Measurements from ENCODE around the gene PSEN1.

PSEN1 gene

GRCh38 chr14:73172500-73172899 lies 36.2 kb downstream of the PSEN1 start:
- TF ChIP-seq GABPA (IDR thresholded peaks at IDR 0.05; ENCODE audit: low read depth) (no peak), POLR2AphosphoS5 (IDR thresholded peaks at IDR 0.05; ENCODE audit: low read depth) (no peak), SPI1 (IDR thresholded peaks at IDR 0.05; ENCODE audit: borderline replicate concordance, low read depth) (no peak)
- TF ChIP-seq, protein P1, sequence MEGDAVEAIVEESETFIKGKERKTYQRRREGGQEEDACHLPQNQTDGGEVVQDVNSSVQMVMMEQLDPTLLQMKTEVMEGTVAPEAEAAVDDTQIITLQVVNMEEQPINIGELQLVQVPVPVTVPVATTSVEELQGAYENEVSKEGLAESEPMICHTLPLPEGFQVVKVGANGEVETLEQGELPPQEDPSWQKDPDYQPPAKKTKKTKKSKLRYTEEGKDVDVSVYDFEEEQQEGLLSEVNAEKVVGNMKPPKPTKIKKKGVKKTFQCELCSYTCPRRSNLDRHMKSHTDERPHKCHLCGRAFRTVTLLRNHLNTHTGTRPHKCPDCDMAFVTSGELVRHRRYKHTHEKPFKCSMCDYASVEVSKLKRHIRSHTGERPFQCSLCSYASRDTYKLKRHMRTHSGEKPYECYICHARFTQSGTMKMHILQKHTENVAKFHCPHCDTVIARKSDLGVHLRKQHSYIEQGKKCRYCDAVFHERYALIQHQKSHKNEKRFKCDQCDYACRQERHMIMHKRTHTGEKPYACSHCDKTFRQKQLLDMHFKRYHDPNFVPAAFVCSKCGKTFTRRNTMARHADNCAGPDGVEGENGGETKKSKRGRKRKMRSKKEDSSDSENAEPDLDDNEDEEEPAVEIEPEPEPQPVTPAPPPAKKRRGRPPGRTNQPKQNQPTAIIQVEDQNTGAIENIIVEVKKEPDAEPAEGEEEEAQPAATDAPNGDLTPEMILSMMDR (IDR thresholded peaks at IDR 0.05; ENCODE audit: insufficient read depth, low read length), result no peak
- TF ChIP-seq, protein P2, sequence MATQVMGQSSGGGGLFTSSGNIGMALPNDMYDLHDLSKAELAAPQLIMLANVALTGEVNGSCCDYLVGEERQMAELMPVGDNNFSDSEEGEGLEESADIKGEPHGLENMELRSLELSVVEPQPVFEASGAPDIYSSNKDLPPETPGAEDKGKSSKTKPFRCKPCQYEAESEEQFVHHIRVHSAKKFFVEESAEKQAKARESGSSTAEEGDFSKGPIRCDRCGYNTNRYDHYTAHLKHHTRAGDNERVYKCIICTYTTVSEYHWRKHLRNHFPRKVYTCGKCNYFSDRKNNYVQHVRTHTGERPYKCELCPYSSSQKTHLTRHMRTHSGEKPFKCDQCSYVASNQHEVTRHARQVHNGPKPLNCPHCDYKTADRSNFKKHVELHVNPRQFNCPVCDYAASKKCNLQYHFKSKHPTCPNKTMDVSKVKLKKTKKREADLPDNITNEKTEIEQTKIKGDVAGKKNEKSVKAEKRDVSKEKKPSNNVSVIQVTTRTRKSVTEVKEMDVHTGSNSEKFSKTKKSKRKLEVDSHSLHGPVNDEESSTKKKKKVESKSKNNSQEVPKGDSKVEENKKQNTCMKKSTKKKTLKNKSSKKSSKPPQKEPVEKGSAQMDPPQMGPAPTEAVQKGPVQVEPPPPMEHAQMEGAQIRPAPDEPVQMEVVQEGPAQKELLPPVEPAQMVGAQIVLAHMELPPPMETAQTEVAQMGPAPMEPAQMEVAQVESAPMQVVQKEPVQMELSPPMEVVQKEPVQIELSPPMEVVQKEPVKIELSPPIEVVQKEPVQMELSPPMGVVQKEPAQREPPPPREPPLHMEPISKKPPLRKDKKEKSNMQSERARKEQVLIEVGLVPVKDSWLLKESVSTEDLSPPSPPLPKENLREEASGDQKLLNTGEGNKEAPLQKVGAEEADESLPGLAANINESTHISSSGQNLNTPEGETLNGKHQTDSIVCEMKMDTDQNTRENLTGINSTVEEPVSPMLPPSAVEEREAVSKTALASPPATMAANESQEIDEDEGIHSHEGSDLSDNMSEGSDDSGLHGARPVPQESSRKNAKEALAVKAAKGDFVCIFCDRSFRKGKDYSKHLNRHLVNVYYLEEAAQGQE (IDR thresholded peaks at IDR 0.05; ENCODE audit: insufficient replicate concordance, low read depth), result no peak
- DNase-seq (ENCODE audit: low read depth in 1 of 2, low spot score in 1 of 2), result no peak
- H3K27me3 ChIP-seq (ENCODE audit: insufficient read depth, poor library complexity, severe bottlenecking), result no peaks in the 10 kb centered on the region
- H3K27ac ChIP-seq (replicated peaks), result no peak overlapping the region
- no peak overlapping the region for H3K4me3 ChIP-seq (replicated peaks; ENCODE audit: insufficient read depth, low read length)

GRCh38 chr14:73173092-73173735 lies 36.9 kb downstream of the PSEN1 start:
- Histone ChIP-seq H3K27ac (replicated peaks) (no peak overlapping the region), H3K27me3 (ENCODE audit: insufficient read depth, poor library complexity, severe bottlenecking) (no peaks in the 10 kb centered on the region), H3K4me3 (replicated peaks; ENCODE audit: insufficient read depth, low read length) (no peak overlapping the region)
- TF ChIP-seq SPI1 (IDR thresholded peaks at IDR 0.05; ENCODE audit: borderline replicate concordance, low read depth), result no peak
- TF ChIP-seq GABPA (IDR thresholded peaks at IDR 0.05; ENCODE audit: low read depth), result no peak
- TF ChIP-seq, protein P2 (IDR thresholded peaks at IDR 0.05; ENCODE audit: insufficient replicate concordance, low read depth), result no peak
- TF ChIP-seq POLR2AphosphoS5 (IDR thresholded peaks at IDR 0.05; ENCODE audit: low read depth), result no peak
- TF ChIP-seq, protein P1 (IDR thresholded peaks at IDR 0.05; ENCODE audit: insufficient read depth, low read length), result no peak
- no peak for DNase-seq (ENCODE audit: low read depth in 1 of 2, low spot score in 1 of 2)

- TF ChIP-seq POLR2AphosphoS5 (IDR thresholded peaks at IDR 0.05; ENCODE audit: low read depth) (no peak), GABPA (IDR thresholded peaks at IDR 0.05; ENCODE audit: low read depth) (no peak), SPI1 (IDR thresholded peaks at IDR 0.05; ENCODE audit: borderline replicate concordance, low read depth) (no peak)
- TF ChIP-seq, protein P1 (IDR thresholded peaks at IDR 0.05; ENCODE audit: insufficient read depth, low read length), result no peak
- TF ChIP-seq, protein P2 (IDR thresholded peaks at IDR 0.05; ENCODE audit: insufficient replicate concordance, low read depth), result no peak
- Histone ChIP-seq H3K27me3 (ENCODE audit: insufficient read depth, poor library complexity, severe bottlenecking) (no peaks in the 10 kb centered on the region), H3K27ac (replicated peaks) (no peak overlapping the region; the same call in 1 of the 2 replicates), H3K4me3 (replicated peaks; ENCODE audit: insufficient read depth, low read length) (no peak overlapping the region)
- peak; percentile 2 to 15 for DNase-seq (ENCODE audit: low read depth in 1 of 2, low spot score in 1 of 2)
Measured at GRCh38 chr14:73176685-73177084, 40.4 kb downstream of the PSEN1 start.

All from HL-60 (cell line).